Spleen (tissue), 11 donors: Measurements from ENCODE around the gene PPP1R18. TPM values are rescaled to one million over a fixed set of nuclear protein-coding genes. Genes with fewer than 3 reads are reported as not detected.
A peak's percentile ranks its signal among the peaks of the same experiment; 100 is the strongest.

Source experiments
- DNase-seq: peaks from one replicate; pipeline ENCODE4 v3.0.0-alpha.2; 2020
- H3K27ac ChIP-seq, 8 donors: fragments of 200-600 bp; sonication (generic) in 7 of 8; 1 replicate in 4 of 8; 2 replicates in 4 of 8; pipeline versions ENCODE4 v1.5.0 to v1.8.0; 2016 to 2021; ENCODE audit warnings: inconsistent platforms in 4 of 8, mild to moderate bottlenecking in 4 of 8, moderate library complexity in 1 of 8
- H3K27me3 ChIP-seq, 7 donors: fragments of 200-600 bp; sonication (generic) in 6 of 7; replicated peaks in 1 of 7; 1 replicate in 4 of 7; 2 replicates in 3 of 7; pipeline versions ENCODE4 v1.5.0 to v1.8.0; 2016 to 2021; ENCODE audit warnings: inconsistent platforms in 3 of 7, mild to moderate bottlenecking in 1 of 7
- H3K36me3 ChIP-seq, 6 donors: fragments of 200-600 bp; sonication (generic) in 5 of 6; 1 replicate in 4 of 6; 2 replicates in 2 of 6; pipeline versions ENCODE4 v1.5.0 to v1.8.0; 2016 to 2021; ENCODE audit warnings: inconsistent platforms in 2 of 6
- H3K4me1 ChIP-seq, 6 donors: fragments of 200-600 bp; sonication (generic) in 5 of 6; 1 replicate in 3 of 6; 2 replicates in 3 of 6; pipeline versions ENCODE4 v1.5.0 to v1.8.0; 2016 to 2021; ENCODE audit warnings: inconsistent platforms in 3 of 6
- H3K4me3 ChIP-seq, 8 donors: fragments of 200-600 bp; sonication (generic) in 7 of 8; 1 replicate in 4 of 8; 2 replicates in 4 of 8; pipeline versions ENCODE4 v1.5.0 to v1.8.0; 2016 to 2021; ENCODE audit warnings: inconsistent platforms in 4 of 8, mild to moderate bottlenecking in 4 of 8, moderate library complexity in 2 of 8
- H3K9me3 ChIP-seq, 8 donors: fragments of 200-600 bp; sonication (generic) in 7 of 8; 1 replicate in 4 of 8; 2 replicates in 4 of 8; pipeline versions ENCODE4 v1.5.0 to v1.8.0; 2016 to 2021; ENCODE audit warnings: inconsistent platforms in 4 of 8
- POLR2A ChIP-seq, 3 donors: fragments of 450-650 bp; IDR thresholded peaks; one replicate each; pipeline ENCODE4 v1.5.1; 2017; ENCODE audit warnings: antibody characterized with exemption in 3 of 3, mild to moderate bottlenecking in 1 of 3
- POLR2AphosphoS5 ChIP-seq, 3 donors: sonication (generic); formaldehyde crosslinking; IDR thresholded peaks; one replicate each; pipeline ENCODE4 v1.5.1; 2017; ENCODE audit warnings: antibody characterized with exemption in 3 of 3
- WGBS, 5 donors: extraction: QIAGEN DNeasy Blood & Tissue Kit in 3 of 5; methylation state at CpG; one replicate each; pipeline versions ENCODE4 v1.1.5 to v1.1.7; 2013 to 2018; 5-methylcytosine and 5-hydroxymethylcytosine counted together
- intact Hi-C: fragments of 100-400 bp; cut with DNase I; formaldehyde crosslinking; loops from one replicate; pipeline ENCODE4 v1.15.0; 2023; ENCODE audit warnings: low total_unique reads
- polyA plus RNA-seq, 3 donors: library from polyadenylated mRNA; stranded (reverse); fragments of 200-250 nt; gene quantifications; one replicate each; pipeline ENCODE4 v1.2.1, GENCODE V29; 2013
- total RNA-seq, 7 donors: library from RNA; depleted of rRNA in 3 of 7; stranded (reverse); fragments of >200 nt in 3 of 7; fragmentation: NEBNext Ultra II Directional in 4 of 7; extraction: Animal tissue kit (Norgen Biotek cat#: 25700) in 4 of 7; gene quantifications; one replicate each; pipeline versions ENCODE4 v1.1.0 to v1.2.1, GENCODE V29; 2016 to 2021
- TF ChIP-seq, protein P1 (sequence below), 11 experiments: fragments of 200-600 bp in 7 of 11; fragments of 450-650 bp in 4 of 11; sonication (generic) in 4 of 11; IDR thresholded peaks in 8 of 11; conservative IDR thresholded peaks in 3 of 11; 1 replicate in 7 of 11; 2 replicates in 4 of 11; pipeline versions ENCODE4 v1.4.0 to v1.8.0; 2016 to 2021; ENCODE audit warnings: antibody characterized with exemption in 11 of 11, inconsistent platforms in 4 of 11, mild to moderate bottlenecking in 1 of 11
- donor health status: healthy with polysubstance abuse.
- donor health status: DM: no; HTN: no; CAD: no; lungs with moderate emphysema.
- donor health status: DM: no; HTN: no; CAD: no.
- donor health status: Bipolar disorder and iron deficiency.
- donor health status: healthy.
- donor health status: DM: no; HTN: no; CAD: no.
- donor health status: DM: yes; HTN: yes; CAD: no.

Gene PPP1R18
- total and polyA plus RNA-seq, 10 donors: 128 to 188 (median 155) TPM

DNA sequence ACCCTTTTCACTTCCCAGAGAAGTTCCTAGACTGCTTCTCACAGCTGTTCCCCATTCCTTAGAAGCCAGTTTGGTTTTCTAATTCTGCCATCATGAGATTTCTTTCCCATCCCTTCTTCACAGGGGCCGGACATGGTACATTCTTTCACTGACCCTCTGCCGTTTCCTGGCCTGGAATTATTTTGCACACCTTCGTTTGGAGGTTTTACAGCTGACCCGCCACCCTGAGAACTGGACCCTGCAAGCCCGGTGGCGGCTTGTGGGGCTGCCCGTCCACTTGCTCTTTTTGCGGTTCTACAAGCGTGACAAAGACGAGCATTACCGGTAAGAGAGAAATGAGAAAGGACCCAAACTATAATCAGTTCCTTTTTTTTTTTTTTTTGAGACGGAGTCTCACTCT, 35.3 kb downstream of the PPP1R18 start:
- TF ChIP-seq POLR2AphosphoS5 (IDR thresholded peaks at IDR 0.05) (no peak), POLR2A (IDR thresholded peaks at IDR 0.05) (no peak)
- TF ChIP-seq, protein P1, sequence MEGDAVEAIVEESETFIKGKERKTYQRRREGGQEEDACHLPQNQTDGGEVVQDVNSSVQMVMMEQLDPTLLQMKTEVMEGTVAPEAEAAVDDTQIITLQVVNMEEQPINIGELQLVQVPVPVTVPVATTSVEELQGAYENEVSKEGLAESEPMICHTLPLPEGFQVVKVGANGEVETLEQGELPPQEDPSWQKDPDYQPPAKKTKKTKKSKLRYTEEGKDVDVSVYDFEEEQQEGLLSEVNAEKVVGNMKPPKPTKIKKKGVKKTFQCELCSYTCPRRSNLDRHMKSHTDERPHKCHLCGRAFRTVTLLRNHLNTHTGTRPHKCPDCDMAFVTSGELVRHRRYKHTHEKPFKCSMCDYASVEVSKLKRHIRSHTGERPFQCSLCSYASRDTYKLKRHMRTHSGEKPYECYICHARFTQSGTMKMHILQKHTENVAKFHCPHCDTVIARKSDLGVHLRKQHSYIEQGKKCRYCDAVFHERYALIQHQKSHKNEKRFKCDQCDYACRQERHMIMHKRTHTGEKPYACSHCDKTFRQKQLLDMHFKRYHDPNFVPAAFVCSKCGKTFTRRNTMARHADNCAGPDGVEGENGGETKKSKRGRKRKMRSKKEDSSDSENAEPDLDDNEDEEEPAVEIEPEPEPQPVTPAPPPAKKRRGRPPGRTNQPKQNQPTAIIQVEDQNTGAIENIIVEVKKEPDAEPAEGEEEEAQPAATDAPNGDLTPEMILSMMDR (IDR thresholded peaks at IDR 0.05 in 8 of 11, conservative IDR thresholded peaks at IDR 0.05 in 3 of 11): no peak
- peaks cover 9 to 72% (median 52%) of the 10 kb centered on the region in 6 donors for H3K36me3 ChIP-seq
- H3K9me3 ChIP-seq: no peaks in the 10 kb centered on the region
- H3K27ac ChIP-seq: peak overlapping the region in 1 of 8 donors; percentile 3
- WGBS, 5 donors: 71 to 88% (median 81%) methylated on average over 12 of the region's 12 CpGs
- no peaks in the 10 kb centered on the region for H3K27me3 ChIP-seq
- peaks cover 12 to 29% (median 20%) of the 10 kb centered on the region in 6 donors for H3K4me1 ChIP-seq
- no peak overlapping the region for H3K4me3 ChIP-seq
- intact Hi-C loops: no loop called here
- DNase-seq: no peak

DNA sequence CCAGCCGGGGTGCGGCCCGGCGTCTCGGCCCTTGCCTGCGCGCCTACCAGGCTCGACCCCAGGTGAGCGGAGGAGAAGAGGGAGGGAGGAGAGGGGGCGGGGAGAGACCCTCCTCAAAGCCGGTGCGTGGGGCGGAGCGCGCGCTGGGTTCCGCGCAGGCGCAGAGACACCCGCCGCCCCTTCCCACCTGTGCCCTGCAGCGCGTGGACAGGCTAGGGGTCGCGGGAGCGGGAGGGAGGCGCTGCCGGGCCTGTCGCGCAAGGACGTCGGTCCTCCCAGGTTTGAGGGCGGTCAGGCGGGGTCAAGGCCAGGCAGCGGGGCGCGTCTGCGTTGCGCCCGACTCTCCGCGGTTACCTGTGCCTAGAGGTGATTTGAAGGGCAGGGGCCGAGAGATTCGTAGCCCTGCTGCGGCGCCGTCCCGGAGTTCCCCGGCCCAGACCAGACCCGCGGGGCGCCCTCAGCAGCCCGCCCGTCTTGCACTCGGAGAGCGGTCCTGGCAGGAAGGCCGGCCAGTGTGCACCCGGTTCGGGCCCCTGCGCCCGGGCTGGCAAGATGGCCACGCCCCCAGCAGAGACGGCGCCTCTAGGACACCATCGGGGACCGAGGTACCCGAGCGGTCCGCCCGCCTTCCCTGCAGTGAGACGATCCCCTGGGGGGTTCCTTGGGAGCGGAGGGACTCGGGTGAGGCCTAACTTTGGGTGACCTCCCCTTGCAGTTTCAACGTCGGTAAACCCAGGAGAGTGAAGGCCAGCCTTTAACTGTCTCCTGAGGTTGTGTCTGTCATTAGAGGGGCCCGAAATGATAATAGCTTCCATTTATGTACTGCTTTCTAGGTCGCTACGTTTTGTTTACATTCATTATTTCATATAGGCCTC, 39.0 kb downstream of the PPP1R18 start:
- intact Hi-C loops: no loop called here
- Histone ChIP-seq H3K27me3 (no peaks in the 10 kb centered on the region), H3K4me1 (peaks cover 12 to 57% (median 25%) of the 10 kb centered on the region in 6 donors), H3K27ac (peak overlapping the region; percentile 85 to 97 (median 95)), H3K9me3 (no peaks in the 10 kb centered on the region), H3K4me3 (peak overlapping the region; percentile 91 to 100 (median 95)), H3K36me3 (peaks cover 0 to 57% (median 15%) of the 10 kb centered on the region in 6 donors)
- WGBS, 5 donors: 0 to 1% (median 1%) methylated on average over 11 to 78 of the region's 78 CpGs
- TF ChIP-seq POLR2AphosphoS5 (IDR thresholded peaks at IDR 0.05): peak; percentile 61 to 83 (median 75)
- TF ChIP-seq, protein P1 (IDR thresholded peaks at IDR 0.05 in 8 of 11, conservative IDR thresholded peaks at IDR 0.05 in 3 of 11): peak in 1 of 11 experiments; percentile 5
- no peak for TF ChIP-seq POLR2A (IDR thresholded peaks at IDR 0.05)
- peak; percentile 95 for DNase-seq

DNA sequence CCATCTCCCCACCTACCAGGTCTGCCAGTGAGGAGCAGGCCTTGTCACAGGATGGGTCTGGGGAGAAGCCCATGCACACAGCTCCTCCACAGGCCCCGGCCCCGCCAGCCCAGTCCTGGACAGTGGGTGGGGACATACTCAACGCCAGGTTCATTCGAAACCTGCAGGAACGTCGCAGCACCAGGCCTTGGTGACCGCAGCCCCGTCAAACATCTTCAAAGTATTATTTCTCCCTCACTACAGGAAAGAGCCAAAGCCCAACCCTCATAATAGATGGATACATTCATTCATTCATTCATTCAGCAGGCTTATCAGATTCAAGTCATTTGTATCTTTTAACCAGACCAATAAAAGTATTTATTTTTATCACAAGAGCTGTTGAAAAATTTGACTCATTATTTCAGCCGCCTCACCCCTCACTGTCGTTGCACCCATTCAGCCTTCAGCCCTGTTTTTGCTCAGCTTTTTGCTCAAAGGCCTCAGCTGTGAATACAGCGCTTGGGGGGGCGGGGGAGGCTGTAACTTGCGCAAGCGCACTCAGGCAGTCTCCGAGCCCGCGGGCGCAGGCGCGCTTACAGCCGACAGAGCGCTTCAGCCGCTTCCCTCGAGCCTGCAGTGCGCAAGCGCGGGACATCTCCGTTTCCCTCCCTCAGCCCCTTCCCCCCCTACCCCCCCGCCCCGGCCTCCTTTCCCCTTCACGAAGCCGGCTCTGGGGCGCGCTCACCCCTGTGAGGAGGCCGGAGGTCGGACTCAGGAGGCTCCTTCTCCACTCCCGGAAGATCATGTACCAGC, 39.8 kb downstream of the PPP1R18 start, which contains the start of gene C6orf136:
Gene C6orf136 (plus strand): TSS at position 684 of the 792 bp plus-strand sequence. CDS start 99 bp downstream, at position 783.
- peaks cover 12 to 57% (median 25%) of the 10 kb centered on the region in 6 donors for H3K4me1 ChIP-seq
- intact Hi-C loops: no loop called here
- H3K4me3 ChIP-seq: peak within 1 kb of the TSS; percentile 91 to 100 (median 95)
- WGBS, 5 donors: 15 to 21% (median 17%) methylated on average over 27 to 37 of the region's 37 CpGs
- DNase-seq: peak; percentile 98
- peaks cover 0 to 57% (median 9%) of the 10 kb centered on the region in 6 donors for H3K36me3 ChIP-seq
- H3K9me3 ChIP-seq: no peaks in the 10 kb centered on the region
- TF ChIP-seq, protein P1 (IDR thresholded peaks at IDR 0.05 in 8 of 11, conservative IDR thresholded peaks at IDR 0.05 in 3 of 11): peak in 2 of 11 experiments; percentile 11 to 18
- TF ChIP-seq POLR2AphosphoS5 (IDR thresholded peaks at IDR 0.05): no peak
- no peaks in the 10 kb centered on the region for H3K27me3 ChIP-seq
- H3K27ac ChIP-seq: peak within 1 kb of the TSS; percentile 85 to 97 (median 95)
